Esophagus squamous epithelium (tissue), 5 donors: ENCODE results near the gene DBP. TPM values are rescaled to one million over a fixed set of nuclear protein-coding genes. Genes with fewer than 3 reads are reported as not detected.
A peak's percentile ranks its signal among the peaks of the same experiment; 100 is the strongest.

Experiments used
- DNase-seq: peaks from one replicate; lab custom pipeline; 2025; lab: John Stamatoyannopoulos, UW
- H3K27ac ChIP-seq, 4 donors: fragments of 200-600 bp; sonication (generic); one replicate each; pipeline ENCODE4 v1.5.1; 2016 to 2019; ENCODE audit warnings: mild to moderate bottlenecking in 1 of 4
- H3K27me3 ChIP-seq, 4 donors: fragments of 200-600 bp; sonication (generic); 1 replicate in 3 of 4; 2 replicates in 1 of 4; pipeline versions ENCODE4 v1.5.1 to v1.6.0; 2017 to 2021; ENCODE audit warnings: antibody characterized with exemption in 1 of 4
- H3K36me3 ChIP-seq, 3 donors: fragments of 200-600 bp; sonication (generic); one replicate each; pipeline ENCODE4 v1.5.1; 2016 to 2019
- H3K4me1 ChIP-seq, 3 donors: fragments of 200-600 bp; sonication (generic); one replicate each; pipeline ENCODE4 v1.5.1; 2017 to 2019
- H3K4me3 ChIP-seq, 4 donors: fragments of 200-600 bp; sonication (generic); 1 replicate in 3 of 4; 2 replicates in 1 of 4; pipeline ENCODE4 v1.5.1; 2016 to 2019; ENCODE audit warnings: mild to moderate bottlenecking in 2 of 4, moderate library complexity in 1 of 4
- H3K9me3 ChIP-seq, 3 donors: fragments of 200-600 bp; sonication (generic); one replicate each; pipeline ENCODE4 v1.5.1; 2016 to 2019
- POLR2A ChIP-seq, 4 donors: fragments of 450-650 bp; IDR thresholded peaks; one replicate each; pipeline ENCODE4 v1.6.1; 2017; ENCODE audit warnings: antibody characterized with exemption in 4 of 4, mild to moderate bottlenecking in 4 of 4, moderate library complexity in 3 of 4
- WGBS, 2 donors: methylation state at CpG; one replicate each; pipeline ENCODE4 v1.1.5; 2018; 5-methylcytosine and 5-hydroxymethylcytosine counted together
- intact Hi-C: fragments of 100-400 bp; cut with DNase I; formaldehyde crosslinking; loops from one replicate; pipeline ENCODE4 v1.15.0; 2022
- total RNA-seq, 4 donors: library from RNA; depleted of rRNA; stranded (reverse); fragments of >200 nt; gene quantifications; one replicate each; pipeline ENCODE4 v1.1.0, GENCODE V29; 2016
- TF ChIP-seq, protein P1 (sequence below), 6 experiments: fragments of 450-650 bp in 4 of 6; fragments of 200-600 bp in 2 of 6; sonication (generic) in 2 of 6; IDR thresholded peaks; one replicate each; pipeline ENCODE4 v1.5.1; 2016 to 2019; ENCODE audit warnings: antibody characterized with exemption in 6 of 6, mild to moderate bottlenecking in 4 of 6, moderate library complexity in 4 of 6
- donor health status: DM: yes; HTN: yes; CAD: no.

Gene DBP
- total RNA-seq, 4 donors from 2014 or later, result 4.2 to 16.2 (median 11.7) TPM

DNA sequence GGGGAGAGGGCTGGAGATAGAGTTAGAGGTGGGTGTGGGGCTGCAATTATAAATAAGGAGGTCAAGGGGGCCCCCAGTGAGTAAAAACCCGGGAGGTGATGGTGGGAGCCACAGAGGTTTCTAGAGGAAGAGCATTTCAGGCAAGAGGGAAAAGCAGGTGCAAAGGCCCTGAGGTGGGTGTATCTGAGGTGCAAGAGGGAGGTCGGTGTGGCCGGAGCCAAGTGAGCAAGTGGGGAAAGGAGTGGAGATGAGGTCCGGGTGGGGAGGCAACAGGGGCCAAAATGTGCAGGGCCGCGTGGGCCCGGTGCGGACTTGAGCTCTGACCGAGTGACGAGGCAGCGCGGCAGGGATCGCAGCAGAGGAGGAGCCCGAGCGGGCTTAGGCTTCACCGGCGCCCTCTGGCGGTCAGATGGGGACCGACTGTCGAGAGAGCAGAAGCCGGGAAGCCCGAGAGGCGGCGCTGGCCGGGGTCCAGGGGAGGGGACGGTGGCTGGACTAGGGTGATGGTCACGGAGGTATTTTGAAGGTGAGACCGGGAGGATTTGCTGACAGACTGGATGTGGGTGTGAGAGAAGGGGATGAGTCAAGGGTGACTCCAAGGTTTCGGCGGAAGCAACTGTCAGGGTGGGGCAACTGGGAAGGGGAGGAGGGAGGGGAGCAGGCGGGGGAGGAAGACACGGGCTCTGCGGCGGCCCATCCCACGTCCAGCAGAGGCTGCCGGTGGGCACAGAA lies 48.3 kb downstream of the DBP start:
- Histone ChIP-seq H3K4me1 (peaks cover 4 to 31% (median 16%) of the 10 kb centered on the region in 3 donors), H3K27ac (peak overlapping the region; percentile 53 to 74 (median 68)), H3K27me3 (no peaks in the 10 kb centered on the region), H3K4me3 (peak overlapping the region in 3 of 4 donors; percentile 31 to 70 (median 35)), H3K36me3 (peaks cover 0 to 41% (median 0%) of the 10 kb centered on the region in 3 donors), H3K9me3 (no peaks in the 10 kb centered on the region)
- WGBS, 2 donors, result 3 to 5% methylated on average over 34 of the region's 36 CpGs
- TF ChIP-seq POLR2A (IDR thresholded peaks at IDR 0.05), result no peak
- TF ChIP-seq, protein P1, sequence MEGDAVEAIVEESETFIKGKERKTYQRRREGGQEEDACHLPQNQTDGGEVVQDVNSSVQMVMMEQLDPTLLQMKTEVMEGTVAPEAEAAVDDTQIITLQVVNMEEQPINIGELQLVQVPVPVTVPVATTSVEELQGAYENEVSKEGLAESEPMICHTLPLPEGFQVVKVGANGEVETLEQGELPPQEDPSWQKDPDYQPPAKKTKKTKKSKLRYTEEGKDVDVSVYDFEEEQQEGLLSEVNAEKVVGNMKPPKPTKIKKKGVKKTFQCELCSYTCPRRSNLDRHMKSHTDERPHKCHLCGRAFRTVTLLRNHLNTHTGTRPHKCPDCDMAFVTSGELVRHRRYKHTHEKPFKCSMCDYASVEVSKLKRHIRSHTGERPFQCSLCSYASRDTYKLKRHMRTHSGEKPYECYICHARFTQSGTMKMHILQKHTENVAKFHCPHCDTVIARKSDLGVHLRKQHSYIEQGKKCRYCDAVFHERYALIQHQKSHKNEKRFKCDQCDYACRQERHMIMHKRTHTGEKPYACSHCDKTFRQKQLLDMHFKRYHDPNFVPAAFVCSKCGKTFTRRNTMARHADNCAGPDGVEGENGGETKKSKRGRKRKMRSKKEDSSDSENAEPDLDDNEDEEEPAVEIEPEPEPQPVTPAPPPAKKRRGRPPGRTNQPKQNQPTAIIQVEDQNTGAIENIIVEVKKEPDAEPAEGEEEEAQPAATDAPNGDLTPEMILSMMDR (IDR thresholded peaks at IDR 0.05), result peak; percentile 76 to 97 (median 94)
- DNase-seq, result no peak
- intact Hi-C loops, result loop anchor here (2.0 kb wide), 1 partner anchor 80 kb away; no protein-coding TSS in a partner anchor

GRCh38 chr19:48587387-48587786 lies 49.8 kb downstream of the DBP start:
- Histone ChIP-seq H3K4me1 (peaks cover 7 to 46% (median 24%) of the 10 kb centered on the region in 3 donors), H3K9me3 (no peaks in the 10 kb centered on the region), H3K27ac (no peak overlapping the region), H3K27me3 (no peaks in the 10 kb centered on the region), H3K36me3 (peaks cover 0 to 26% (median 0%) of the 10 kb centered on the region in 3 donors), H3K4me3 (no peak overlapping the region)
- no peak for TF ChIP-seq POLR2A (IDR thresholded peaks at IDR 0.05)
- TF ChIP-seq, protein P1 (IDR thresholded peaks at IDR 0.05), result no peak
- no peak for DNase-seq
- intact Hi-C loops, result no loop called here
- 85 to 86% methylated on average over 1 to 2 of the region's 3 CpGs for WGBS, 2 donors

- WGBS, 2 donors, result 37 to 58% methylated on average over 2 of the region's 2 CpGs
- DNase-seq, result no peak
- Histone ChIP-seq H3K27me3 (no peaks in the 10 kb centered on the region), H3K27ac (peak overlapping the region; percentile 49 to 80 (median 71)), H3K36me3 (peaks cover 0 to 40% (median 0%) of the 10 kb centered on the region in 3 donors), H3K4me1 (peaks cover 7 to 41% (median 18%) of the 10 kb centered on the region in 3 donors), H3K9me3 (no peaks in the 10 kb centered on the region), H3K4me3 (no peak overlapping the region)
- intact Hi-C loops, result no loop called here
- TF ChIP-seq, protein P1 (IDR thresholded peaks at IDR 0.05), result no peak
- TF ChIP-seq POLR2A (IDR thresholded peaks at IDR 0.05), result no peak
These were observed 55.0 kb downstream of the DBP start for GRCh38 chr19:48582168-48582567.

Other genes with a start within 250 kb of the DBP start
- gene KDELR1, start 245.8 kb downstream of the DBP start, total RNA-seq, result 10 to 100 TPM; 63.5 to 87.4 (median 70.2) TPM
- gene GRIN2D, start 243.7 kb downstream of the DBP start, total RNA-seq, result under 1 TPM; 0.09 to 0.47 (median 0.15) TPM
- gene GRWD1, start 191.4 kb downstream of the DBP start, total RNA-seq, result 10 to 100 TPM; 33.0 to 43.9 (median 34.6) TPM
- 1 to 10 TPM in 1 of 4 donors, under 1 TPM in 3; 0.57 to 1.3 (median 0.92) TPM for gene KCNJ14, start 181.8 kb downstream of the DBP start, total RNA-seq
- gene CYTH2, start 168.0 kb downstream of the DBP start, total RNA-seq, result 100 to 1,000 TPM in 1 of 4 donors, 10 to 100 TPM in 3; 40.8 to 101 (median 47.8) TPM
- gene LMTK3, start 125.5 kb downstream of the DBP start, total RNA-seq, result 1 to 10 TPM; 2.1 to 7.8 (median 2.8) TPM
- 100 to 1,000 TPM in 2 of 4 donors, 10 to 100 TPM in 2; 84.8 to 253 (median 150) TPM for gene SULT2B1, start 85.2 kb downstream of the DBP start, total RNA-seq
- gene SPACA4, start 30.6 kb downstream of the DBP start, total RNA-seq, result 1 to 10 TPM in 3 of 4 donors, not detected in 1; 1.3 to 1.7 (median 1.4) TPM
- 10 to 100 TPM in 1 of 4 donors, 1 to 10 TPM in 3; 3.1 to 12.3 (median 8.6) TPM for gene FAM83E, start 22.3 kb downstream of the DBP start, total RNA-seq
- gene RPL18, start 18.2 kb downstream of the DBP start, total RNA-seq, result 1,000 to 10,000 TPM; 1,870 to 2,808 (median 2,491) TPM
- 10 to 100 TPM in 2 of 4 donors, 1 to 10 TPM in 2; 7.0 to 10.9 (median 9.7) TPM for gene SPHK2, start 17.9 kb downstream of the DBP start, total RNA-seq
- gene CA11, start 8.8 kb upstream of the DBP start, total RNA-seq, result 1 to 10 TPM; 1.4 to 6.9 (median 5.2) TPM
- under 1 TPM in 1 of 4 donors, not detected in 3; 0.57 TPM for gene NTN5, start 35.6 kb upstream of the DBP start, total RNA-seq
- gene FUT2, start 58.6 kb upstream of the DBP start, total RNA-seq, result 100 to 1,000 TPM in 1 of 4 donors, 10 to 100 TPM in 3; 12.2 to 125 (median 38.5) TPM
- 1 to 10 TPM in 1 of 4 donors, under 1 TPM in 1, not detected in 2; 0.57 to 2.0 TPM for gene MAMSTR, start 82.3 kb upstream of the DBP start, total RNA-seq
- gene RASIP1, start 103.2 kb upstream of the DBP start, total RNA-seq, result 1 to 10 TPM; 4.0 to 9.6 (median 6.5) TPM
- 10 to 100 TPM in 1 of 4 donors, 1 to 10 TPM in 2, not detected in 1; 2.3 to 56.0 (median 5.0) TPM for gene IZUMO1, start 109.5 kb upstream of the DBP start, total RNA-seq
- gene FUT1, start 115.3 kb upstream of the DBP start, total RNA-seq, result 1 to 10 TPM; 3.4 to 6.3 (median 4.8) TPM
- gene FGF21, start 118.1 kb upstream of the DBP start, total RNA-seq, result not detected
- 10 to 100 TPM; 22.8 to 61.0 (median 42.2) TPM for gene BCAT2, start 173.7 kb upstream of the DBP start, total RNA-seq
- 1 to 10 TPM in 2 of 4 donors, under 1 TPM in 1, not detected in 1; 0.83 to 9.0 (median 4.8) TPM for gene HSD17B14, start 199.1 kb upstream of the DBP start, total RNA-seq
- 1 to 10 TPM; 2.8 to 9.0 (median 5.6) TPM for gene PLEKHA4, start 231.2 kb upstream of the DBP start, total RNA-seq
- gene PPP1R15A, start 235.0 kb upstream of the DBP start, total RNA-seq, result 10 to 100 TPM; 19.3 to 41.6 (median 33.3) TPM